Activated CD4-positive, alpha-beta T cell treated with anti-CD3 and anti-CD28 coated beads, Interleukin-2, amount 10 ng/mL, durations not matched to agents 7 days and 5 days (primary cell): ENCODE data around the gene PPP1R7. TPM values are rescaled to one million over a fixed set of nuclear protein-coding genes. Genes with fewer than 3 reads are reported as not detected.
A peak's percentile ranks its signal among the peaks of the same experiment; 100 is the strongest.

Experiments used
- CTCF ChIA-PET: fragments of 350-600 bp; sonication (Branson Sonifier 250); formaldehyde crosslinking; loops from one replicate; lab custom pipeline; 2021; ENCODE audit warnings: antibody characterized with exemption; lab: Charles Lee
- POLR2A ChIA-PET: fragments of 350-600 bp; sonication (Branson Sonifier 250); formaldehyde crosslinking; loops from one replicate; lab custom pipeline; 2021; ENCODE audit warnings: antibody characterized with exemption; lab: Charles Lee
- DNase-seq: peaks from one replicate; pipeline ENCODE4 v3.0.0-alpha.2; 2020
- H3K27ac Mint-ChIP-seq: one replicate; pipeline ENCODE4 v1.8.0; 2021; ENCODE audit warnings: mild to moderate bottlenecking, moderate library complexity, mixed read lengths
- H3K27me3 Mint-ChIP-seq: one replicate; pipeline ENCODE4 v1.8.0; 2021; ENCODE audit warnings: mixed read lengths
- H3K36me3 Mint-ChIP-seq: one replicate; pipeline ENCODE4 v1.8.0; 2021; ENCODE audit warnings: low read depth, mixed read lengths
- H3K4me1 Mint-ChIP-seq: one replicate; pipeline ENCODE4 v1.8.0; 2021; ENCODE audit warnings: mixed read lengths
- H3K4me3 Mint-ChIP-seq: one replicate; pipeline ENCODE4 v1.8.0; 2021; ENCODE audit warnings: mild to moderate bottlenecking, moderate library complexity, mixed read lengths
- H3K9me3 Mint-ChIP-seq: one replicate; pipeline ENCODE4 v1.8.0; 2021; ENCODE audit warnings: mixed read lengths
- total RNA-seq, 2 experiments: library from RNA; stranded (reverse); gene quantifications; one replicate each; pipeline ENCODE4 v1.2.3, GENCODE V29; 2021

The PPP1R7 gene
- total RNA-seq, 2 experiments from 2014 or later: 89.5 to 110 TPM

DNA sequence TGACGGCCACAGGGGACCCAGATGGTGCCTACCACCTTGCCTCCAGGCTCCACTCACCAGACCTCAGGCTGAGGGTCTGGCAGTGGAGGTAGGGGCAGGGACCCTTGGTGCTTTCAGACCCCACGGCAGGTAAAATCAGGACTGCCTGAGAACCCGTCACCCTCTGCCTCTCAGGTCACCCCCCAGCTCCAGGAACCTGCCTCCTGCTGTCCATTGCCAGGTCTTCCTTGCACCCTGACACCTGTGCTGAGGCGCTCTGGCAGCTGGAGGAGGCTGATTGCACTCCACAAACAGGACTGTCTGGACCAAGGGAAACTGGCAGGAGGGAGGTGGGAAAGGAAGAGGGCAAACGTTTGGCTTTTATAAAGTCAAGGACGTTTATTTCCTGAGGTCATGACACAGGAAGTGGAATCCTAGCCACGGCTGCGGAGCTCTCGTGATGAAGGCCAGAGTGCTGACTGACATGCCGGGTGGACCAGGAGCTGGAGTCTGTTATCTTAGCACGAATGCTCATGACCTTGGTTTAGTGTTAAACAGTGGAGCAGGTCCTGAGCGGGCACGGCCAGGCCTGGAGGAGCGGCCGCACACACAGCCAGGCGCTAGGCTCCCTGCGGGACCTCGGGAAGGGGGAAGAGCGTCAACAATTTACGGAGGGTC lies 78.7 kb downstream of the PPP1R7 start:
- no peaks in the 10 kb centered on the region for H3K4me1 Mint-ChIP-seq
- DNase-seq: no peak
- H3K4me3 Mint-ChIP-seq: no peak overlapping the region
- H3K27ac Mint-ChIP-seq: no peak overlapping the region
- CTCF ChIA-PET: interaction anchor here (0.6 kb wide), 1 partner anchor 8 kb away, joined by 3 read pairs; no protein-coding TSS in a partner anchor
- POLR2A ChIA-PET: interaction anchor here (0.6 kb wide), 1 partner anchor 39 kb away, joined by 3 read pairs; no protein-coding TSS in a partner anchor
- H3K36me3 Mint-ChIP-seq: peaks cover 31% of the 10 kb centered on the region
- no peaks in the 10 kb centered on the region for H3K27me3 Mint-ChIP-seq
- H3K9me3 Mint-ChIP-seq: no peaks in the 10 kb centered on the region

DNA sequence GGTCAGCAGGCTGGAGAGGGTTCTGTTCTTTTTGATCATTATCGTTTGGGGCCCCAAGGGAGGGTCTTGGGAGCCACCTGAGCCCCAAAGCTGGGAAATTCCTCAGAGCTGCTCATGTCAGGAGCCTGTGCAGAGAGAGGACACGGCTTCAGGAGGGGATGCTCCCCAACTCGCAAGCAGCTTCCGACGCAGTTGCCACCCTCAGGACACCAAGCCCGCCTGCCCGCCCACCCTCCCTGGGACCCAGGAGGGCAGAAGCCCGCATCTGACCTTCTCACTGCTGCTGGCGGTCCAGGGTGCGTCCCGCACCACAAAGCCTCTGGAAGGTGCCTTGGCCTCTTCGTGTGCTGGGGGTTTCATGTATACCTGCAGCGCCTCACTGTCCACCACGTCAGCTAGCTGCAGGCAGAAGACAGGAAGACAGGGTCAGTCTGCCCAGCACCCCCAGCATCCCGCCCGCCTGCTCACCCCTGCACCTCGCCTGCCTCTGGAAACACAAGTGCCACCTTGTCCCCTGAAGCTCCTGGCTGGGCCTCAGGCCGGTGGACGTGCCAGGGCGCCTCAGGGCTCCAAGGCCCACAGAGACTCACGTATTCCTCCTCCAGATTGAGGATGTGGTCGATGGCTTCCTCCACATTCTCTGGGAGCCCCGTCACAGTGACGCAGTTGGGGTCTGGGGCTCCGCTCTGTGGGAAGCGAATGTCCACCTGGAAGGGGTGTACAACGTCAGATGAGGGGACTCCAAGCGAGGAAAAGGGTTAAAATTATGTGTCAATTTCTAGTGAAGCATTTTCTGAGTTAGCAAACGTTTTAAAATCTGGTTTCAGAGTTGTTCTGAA lies 79.5 kb downstream of the PPP1R7 start:
- H3K9me3 Mint-ChIP-seq: no peaks in the 10 kb centered on the region
- DNase-seq: no peak
- ChIA-PET POLR2A (no interaction called here), CTCF (no interaction called here)
- no peaks in the 10 kb centered on the region for H3K27me3 Mint-ChIP-seq
- H3K36me3 Mint-ChIP-seq: peaks cover 32% of the 10 kb centered on the region
- H3K4me1 Mint-ChIP-seq: no peaks in the 10 kb centered on the region
- H3K4me3 Mint-ChIP-seq: no peak overlapping the region
- no peak overlapping the region for H3K27ac Mint-ChIP-seq

DNA sequence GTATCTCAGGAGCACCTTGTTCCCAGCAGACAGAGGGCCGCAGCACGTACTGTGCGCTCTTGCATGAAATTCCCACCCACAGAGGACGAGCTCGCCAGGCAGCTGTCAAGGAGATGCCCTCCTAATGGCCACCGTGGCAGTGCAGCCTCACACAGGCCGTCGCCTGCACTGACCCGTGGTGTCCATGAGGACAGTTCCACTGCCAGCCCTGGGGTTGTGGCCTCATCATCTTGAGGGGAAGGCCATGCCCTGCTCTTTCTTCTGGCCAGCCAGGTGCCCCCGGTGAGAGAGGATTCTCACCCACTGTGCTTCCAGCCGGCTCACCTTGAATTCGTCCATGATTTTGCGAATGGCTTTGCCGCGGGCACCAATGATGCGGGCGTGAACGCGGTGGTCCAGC lies 80.2 kb downstream of the PPP1R7 start:
- CTCF ChIA-PET: interaction anchor here (2.9 kb wide), 1 partner anchor 14 kb away, joined by 6 read pairs; no protein-coding TSS in a partner anchor
- Mint-ChIP-seq H3K9me3 (no peaks in the 10 kb centered on the region), H3K4me3 (no peak overlapping the region), H3K36me3 (peaks cover 36% of the 10 kb centered on the region), H3K4me1 (no peaks in the 10 kb centered on the region), H3K27ac (no peak overlapping the region), H3K27me3 (no peaks in the 10 kb centered on the region)
- POLR2A ChIA-PET: no interaction called here
- no peak for DNase-seq

DNA sequence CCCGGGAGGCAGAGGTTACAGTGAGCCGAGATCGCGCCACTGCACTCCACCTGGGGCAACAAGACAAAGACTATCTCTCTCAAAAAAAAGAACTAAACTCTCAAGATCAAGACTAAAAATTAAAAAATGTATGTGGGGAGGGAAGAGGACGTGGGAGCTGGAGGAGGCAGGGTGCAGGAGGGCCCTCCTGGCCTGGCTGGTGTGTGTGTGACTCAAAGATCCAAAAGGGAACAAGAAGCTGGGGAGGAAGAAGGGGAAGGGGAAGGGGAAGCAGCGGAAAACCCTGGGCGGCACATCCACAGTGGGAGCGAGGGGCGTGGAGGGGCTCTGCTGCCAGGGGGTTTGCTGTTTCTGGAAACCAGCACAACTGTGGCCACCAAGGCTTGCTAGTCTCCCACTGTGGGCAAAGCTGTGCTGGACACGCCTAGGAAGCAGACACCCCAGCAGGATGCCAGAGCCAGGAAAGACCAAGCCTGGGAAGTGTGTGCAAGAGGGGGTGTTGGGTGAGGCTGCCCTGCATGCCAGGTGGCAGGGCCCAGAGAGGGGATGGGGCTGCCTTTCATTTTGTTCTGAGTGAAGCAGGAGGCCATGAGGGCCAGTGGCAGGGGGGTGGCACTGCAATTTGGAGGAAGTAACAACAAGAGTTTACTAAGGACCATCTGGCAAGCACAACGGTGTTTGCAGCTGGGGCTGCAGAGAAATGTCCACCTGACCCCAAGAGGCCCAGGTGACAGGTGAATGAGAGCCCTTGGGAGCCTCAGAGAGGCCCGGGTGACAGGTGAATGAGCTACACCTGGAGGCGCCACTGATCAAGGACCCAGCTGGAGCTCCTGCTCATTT lies 82.7 kb downstream of the PPP1R7 start:
- CTCF ChIA-PET: interaction anchor here (2.9 kb wide), 1 partner anchor 16 kb away, joined by 6 read pairs; no protein-coding TSS in a partner anchor
- H3K36me3 Mint-ChIP-seq: peaks cover 52% of the 10 kb centered on the region
- H3K27me3 Mint-ChIP-seq: no peaks in the 10 kb centered on the region
- H3K9me3 Mint-ChIP-seq: no peaks in the 10 kb centered on the region
- H3K4me1 Mint-ChIP-seq: no peaks in the 10 kb centered on the region
- H3K27ac Mint-ChIP-seq: peak overlapping the region; percentile 6
- POLR2A ChIA-PET: no interaction called here
- no peak for DNase-seq
- no peak overlapping the region for H3K4me3 Mint-ChIP-seq

Other genes with a start within 250 kb of the PPP1R7 start
- gene CROCC2, start 244.1 kb upstream of the PPP1R7 start, total RNA-seq: not detected
- 1 to 10 TPM; 6.1 to 8.6 TPM for gene SNED1, start 151.8 kb upstream of the PPP1R7 start, total RNA-seq
- gene MTERF4, start 48.2 kb upstream of the PPP1R7 start, total RNA-seq: 10 to 100 TPM; 38.0 to 41.0 TPM
- gene PASK, start 995 bp upstream of the PPP1R7 start, total RNA-seq: 10 to 100 TPM; 55.5 to 62.0 TPM
- under 1 TPM; 0.12 TPM for gene ANO7, start 38.2 kb downstream of the PPP1R7 start, total RNA-seq
- gene HDLBP, start 165.2 kb downstream of the PPP1R7 start, total RNA-seq: 100 to 1,000 TPM; 198 to 203 TPM
- gene SEPTIN2, start 165.5 kb downstream of the PPP1R7 start, total RNA-seq: 100 to 1,000 TPM; 195 to 211 TPM
- gene FARP2, start 205.8 kb downstream of the PPP1R7 start, total RNA-seq: 10 to 100 TPM; 18.2 to 18.4 TPM